GM12878 (cell line): Measurements from ENCODE around the gene NELFB. TPM values are rescaled to one million over a fixed set of nuclear protein-coding genes. Genes with fewer than 3 reads are reported as not detected.

Source experiments
- ATAC-seq: fragments of 200-7000 bp; cut with Tn5 transposase; 3 replicates; pipeline ENCODE4 v1.9.1; 2020; ENCODE audit warnings: mild to moderate bottlenecking, moderate library complexity
- BruUV-seq: library from RNA; stranded (reverse); fragments of 400-500 nt; replicated peaks from 2 replicates; lab custom pipeline; 2021; lab: Mats Ljungman, UMichigan
- CTCF ChIA-PET: fragments of 300-600 bp; sonication (Branson Sonifier 250); formaldehyde crosslinking; extraction: SDS; loops from one replicate; lab custom pipeline; 2021; ENCODE audit warnings: inconsistent platforms; lab: Yijun Ruan, JAX
- POLR2A ChIA-PET: fragments of 350-600 bp; formaldehyde crosslinking; extraction: SDS; loops from one replicate; lab custom pipeline; 2021; ENCODE audit warnings: inconsistent platforms; lab: Charles Lee
- RAD21 ChIA-PET: fragments of 300-600 bp; sonication (Branson Sonifier 250); formaldehyde crosslinking; loops from one replicate; lab custom pipeline; 2023; ENCODE audit warnings: antibody characterized with exemption; ENCODE audit not compliant: unreplicated experiment; lab: Charles Lee
- SMC1A ChIA-PET: fragments of 300-600 bp; sonication (Branson Sonifier 250); formaldehyde crosslinking; loops from one replicate; lab custom pipeline; 2023; ENCODE audit not compliant: unreplicated experiment, uncharacterized antibody; lab: Charles Lee
- DNase-seq: peaks from one replicate; pipeline ENCODE4 v3.0.0-alpha.2; 2011; ENCODE audit warnings: low read depth, low spot score
- FAIRE-seq: peaks from 3 replicates; lab custom pipeline; 2011; peaks lifted over from hg19 to GRCh38; lab: Jason Lieb, UNC
- H2AFZ ChIP-seq: 2 replicates; pipeline ENCODE4 v1.6.0; 2011; ENCODE audit warnings: low read depth, low read length, control low read depth; ENCODE audit not compliant: control insufficient read depth
- H3K27ac ChIP-seq: 2 replicates; pipeline ENCODE4 v1.5.1; 2011; ENCODE audit warnings: control low read depth; ENCODE audit not compliant: control insufficient read depth, insufficient read depth
- H3K27me3 ChIP-seq, 2 experiments: replicated peaks in 1 of 2; 2 replicates each; pipeline versions ENCODE4 v1.6.0 to v1.6.1; 2011; ENCODE audit warnings: low read length in 1 of 2; ENCODE audit not compliant: control insufficient read depth in 2 of 2, insufficient read depth in 2 of 2
- H3K36me3 ChIP-seq, 2 experiments: 2 replicates each; pipeline ENCODE4 v1.5.1; 2011; ENCODE audit warnings: low read length in 1 of 2; ENCODE audit not compliant: control insufficient read depth in 2 of 2, insufficient read depth in 2 of 2
- H3K4me1 ChIP-seq: 2 replicates; pipeline ENCODE4 v1.6.1; 2011; ENCODE audit warnings: mild to moderate bottlenecking, low read length, moderate library complexity, mixed read lengths; ENCODE audit not compliant: control insufficient read depth, insufficient read depth
- H3K4me2 ChIP-seq: 2 replicates; pipeline ENCODE4 v1.6.0; 2011; ENCODE audit warnings: control low read depth; ENCODE audit not compliant: control insufficient read depth, insufficient read depth
- H3K4me3 ChIP-seq: fragments of 200-600 bp; sonication (generic); 2 replicates; pipeline ENCODE4 v1.5.1; 2016
- H3K79me2 ChIP-seq: 2 replicates; pipeline ENCODE4 v1.6.0; 2011; ENCODE audit warnings: low read length; ENCODE audit not compliant: control insufficient read depth, insufficient read depth
- H3K9ac ChIP-seq: 2 replicates; pipeline ENCODE4 v1.8.0; 2011; ENCODE audit warnings: low read length, control low read depth, mixed read lengths; ENCODE audit not compliant: control insufficient read depth, insufficient read depth
- H3K9me3 ChIP-seq: replicated peaks from 3 replicates; pipeline ENCODE4 v1.5.1; 2011; ENCODE audit warnings: mild to moderate bottlenecking, low read length; ENCODE audit not compliant: control insufficient read depth, insufficient read depth
- H4K20me1 ChIP-seq: 2 replicates; pipeline ENCODE4 v1.6.0; 2011; ENCODE audit not compliant: control insufficient read depth, insufficient read depth
- FOXM1 ChIP-seq: IDR thresholded peaks from 2 replicates; pipeline ENCODE4 v1.6.1; 2012; ENCODE audit warnings: low read depth, mild to moderate bottlenecking, inconsistent platforms, low read length, moderate library complexity
- RCOR1 ChIP-seq: conservative IDR thresholded peaks from 2 replicates; pipeline ENCODE4 v1.6.1; 2012; ENCODE audit warnings: low read depth, low read length, improper control_type of control experiment
- SMAD5 ChIP-seq: IDR thresholded peaks from 2 replicates; pipeline ENCODE4 v1.6.1; 2016; ENCODE audit warnings: antibody characterized with exemption, low read depth
- TBL1XR1 ChIP-seq: IDR thresholded peaks from 2 replicates; pipeline ENCODE4 v1.6.1; 2012; ENCODE audit warnings: low read depth, low read length, improper control_type of control experiment
- ZNF24 ChIP-seq: fragments of 450-650 bp; IDR thresholded peaks from 2 replicates; pipeline ENCODE4 v1.6.1; 2017; ENCODE audit warnings: antibody characterized with exemption, mild to moderate bottlenecking
- ZNF622 ChIP-seq: fragments of 450-650 bp; IDR thresholded peaks from 2 replicates; pipeline ENCODE4 v1.6.1; 2017; ENCODE audit warnings: mild to moderate bottlenecking, inconsistent platforms
- WGBS: methylation state at CpG from one replicate; pipeline ENCODE4 v1.1.6; 2016; ENCODE audit warnings: low lambda C conversion rate; ENCODE audit not compliant: insufficient replicate concordance, insufficient coverage; ENCODE audit errors: missing lambda C conversion rate; 5-methylcytosine and 5-hydroxymethylcytosine counted together
- in situ Hi-C: fragments of 300-500 bp; cut with MboI; formaldehyde crosslinking; loops from 9 replicates; pipeline ENCODE4 v1.14.3; 2018; ENCODE audit warnings: mixed read lengths
- intact Hi-C: fragments of 100-400 bp; cut with micrococcal nuclease; formaldehyde crosslinking; loops from one replicate; pipeline ENCODE4 v1.14.2; 2022; ENCODE audit not compliant: unreplicated experiment
- polyA plus RNA-seq, 11 experiments: library from polyadenylated mRNA; depleted of rRNA in 4 of 11; unstranded in 6 of 11; stranded (reverse) in 5 of 11; fragments of >200 nt; fragmentation: Nextera tagmentation in 4 of 11; fragmentation: Illumina TruSeq in 1 of 11; extraction: Ambion mirVana in 4 of 11; extraction: Trizol in 1 of 11; gene quantifications; 1 replicate in 1 of 11; 2 replicates in 10 of 11; pipeline versions ENCODE4 v1.2.1 to v1.2.3, GENCODE V29; 2011 to 2016; ENCODE audit warnings: inconsistent platforms in 2 of 11, missing spikeins in 2 of 11, low read depth in 1 of 11
- total RNA-seq, 4 experiments: library from RNA; depleted of rRNA in 3 of 4; stranded (reverse); fragments of >200 nt in 3 of 4; fragmentation: Illumina TruSeq in 1 of 4; extraction: Trizol in 1 of 4; gene quantifications; 2 replicates each; pipeline versions ENCODE4 v1.2.1 to v1.2.3, GENCODE V29; 2013 to 2021
- TF ChIP-seq, protein P1 (sequence below): fragments of 450-650 bp; IDR thresholded peaks from 2 replicates; pipeline ENCODE4 v1.6.1; 2018; ENCODE audit warnings: borderline replicate concordance, mild to moderate bottlenecking; ENCODE audit not compliant: partially characterized antibody
- TF ChIP-seq, protein P2 (sequence below): fragments of 450-650 bp; formaldehyde crosslinking; IDR thresholded peaks from 2 replicates; pipeline ENCODE4 v1.4.0; 2022; ENCODE audit warnings: mild to moderate bottlenecking, moderate library complexity
- TF ChIP-seq, protein P3 (sequence below): fragments of 450-650 bp; IDR thresholded peaks from 2 replicates; pipeline ENCODE4 v1.6.1; 2016; ENCODE audit warnings: mild to moderate bottlenecking

The NELFB gene
- total and polyA plus RNA-seq, 10 of the 15 experiments (the other 5 are each of a cell fraction or from before 2014, with no cell fraction given), result 0.19 to 63.4 (median 30.9) TPM

DNA sequence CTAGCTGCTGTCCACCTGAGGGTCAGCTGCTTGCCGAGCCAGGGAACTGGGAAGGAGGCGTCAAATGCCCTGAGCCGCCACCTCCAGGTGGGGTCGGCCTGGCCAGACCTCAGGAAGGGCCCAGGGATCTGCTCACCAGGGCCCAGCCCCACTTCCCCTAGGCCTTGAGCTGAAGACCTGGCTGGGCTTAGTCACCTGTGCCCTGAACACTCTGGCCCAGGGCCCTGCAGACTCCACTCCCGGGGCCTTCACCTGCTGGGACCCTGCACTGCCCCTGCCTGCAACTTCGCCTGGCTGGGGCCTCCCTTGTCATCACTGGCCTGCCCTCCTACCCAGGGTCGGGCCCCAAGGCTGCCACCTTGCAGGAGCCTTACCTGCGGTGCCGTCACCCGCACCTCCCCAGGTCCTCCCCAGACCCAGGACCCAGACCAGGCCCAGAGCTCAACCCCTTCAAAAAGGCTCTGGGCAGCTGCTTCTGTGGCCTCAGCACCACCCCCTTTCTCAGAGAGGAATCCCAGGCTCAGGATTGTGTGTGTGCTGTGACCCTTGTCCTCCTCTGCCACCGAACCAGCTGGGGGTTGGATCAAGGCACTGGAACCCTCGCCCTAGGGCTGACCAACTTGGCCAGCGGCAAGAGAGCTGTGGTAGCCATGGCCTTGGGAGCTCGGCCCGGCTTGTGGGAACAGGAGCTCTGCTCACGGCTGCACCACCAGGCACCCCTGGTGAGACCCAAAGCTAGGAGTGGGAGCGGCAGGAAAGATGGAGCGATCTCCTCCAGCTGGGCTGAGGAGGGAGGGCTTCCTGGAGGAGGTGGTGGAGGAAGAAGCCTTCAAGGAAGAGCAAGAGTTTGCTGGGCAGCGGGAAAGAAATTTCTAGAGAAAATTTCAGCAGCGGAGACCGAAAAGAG, 1.2 kb upstream of the NELFB start:
- H3K27ac ChIP-seq, result no peak overlapping the region
- H3K4me1 ChIP-seq, result peaks cover 14% of the 10 kb centered on the region
- H3K79me2 ChIP-seq, result peaks cover 18% of the 10 kb centered on the region
- peaks cover 2 to 5% of the 10 kb centered on the region in 2 experiments; a peak in 3 of 4 replicates for H3K36me3 ChIP-seq
- H3K9me3 ChIP-seq, result no peaks in the 10 kb centered on the region
- SMC1A ChIA-PET, result interaction anchor here (0.9 kb wide), 1 partner anchor 13 kb away, joined by 4 read pairs; the partner anchor contains the start of gene TUBB4B
- CTCF ChIA-PET, result interaction anchor here (0.6 to 1.7 kb wide), 7 partner anchors 11 to 196 kb away, joined by 3 to 7 read pairs (median 3); partner anchors contain the start of genes TOR4A and TUBB4B
- intact Hi-C loops (no loop called here), in situ Hi-C loops (no loop called here)
- no peak for ATAC-seq
- BruUV-seq, result no TSS peak
- no peak overlapping the region for H2AFZ ChIP-seq
- no peak overlapping the region; the same call in 1 of the 2 replicates for H3K9ac ChIP-seq
- no peak for DNase-seq
- POLR2A ChIA-PET, result interaction anchor here (0.8 to 6.2 kb wide), 6 partner anchors 13 to 167 kb away, joined by 3 to 112 read pairs (median 4); partner anchors contain the start of genes MAN1B1 and TUBB4B
- RAD21 ChIA-PET, result interaction anchor here (0.5 to 2.2 kb wide), 7 partner anchors 12 to 164 kb away, joined by 3 to 13 read pairs (median 3); partner anchors contain the start of genes TOR4A and TUBB4B
- 70% methylated on average over 21 of the region's 21 CpGs for WGBS
- TF ChIP-seq, protein P1, sequence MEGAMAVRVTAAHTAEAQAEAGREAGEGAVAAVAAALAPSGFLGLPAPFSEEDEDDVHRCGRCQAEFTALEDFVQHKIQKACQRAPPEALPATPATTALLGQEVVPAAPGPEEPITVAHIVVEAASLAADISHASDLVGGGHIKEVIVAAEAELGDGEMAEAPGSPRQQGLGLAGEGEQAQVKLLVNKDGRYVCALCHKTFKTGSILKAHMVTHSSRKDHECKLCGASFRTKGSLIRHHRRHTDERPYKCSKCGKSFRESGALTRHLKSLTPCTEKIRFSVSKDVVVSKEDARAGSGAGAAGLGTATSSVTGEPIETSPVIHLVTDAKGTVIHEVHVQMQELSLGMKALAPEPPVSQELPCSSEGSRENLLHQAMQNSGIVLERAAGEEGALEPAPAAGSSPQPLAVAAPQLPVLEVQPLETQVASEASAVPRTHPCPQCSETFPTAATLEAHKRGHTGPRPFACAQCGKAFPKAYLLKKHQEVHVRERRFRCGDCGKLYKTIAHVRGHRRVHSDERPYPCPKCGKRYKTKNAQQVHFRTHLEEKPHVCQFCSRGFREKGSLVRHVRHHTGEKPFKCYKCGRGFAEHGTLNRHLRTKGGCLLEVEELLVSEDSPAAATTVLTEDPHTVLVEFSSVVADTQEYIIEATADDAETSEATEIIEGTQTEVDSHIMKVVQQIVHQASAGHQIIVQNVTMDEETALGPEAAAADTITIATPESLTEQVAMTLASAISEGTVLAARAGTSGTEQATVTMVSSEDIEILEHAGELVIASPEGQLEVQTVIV, result no peak
- TF ChIP-seq FOXM1 (no peak), TBL1XR1 (no peak), SMAD5 (no peak), RCOR1 (no peak), ZNF622 (no peak), ZNF24 (no peak)
- TF ChIP-seq, protein P2, sequence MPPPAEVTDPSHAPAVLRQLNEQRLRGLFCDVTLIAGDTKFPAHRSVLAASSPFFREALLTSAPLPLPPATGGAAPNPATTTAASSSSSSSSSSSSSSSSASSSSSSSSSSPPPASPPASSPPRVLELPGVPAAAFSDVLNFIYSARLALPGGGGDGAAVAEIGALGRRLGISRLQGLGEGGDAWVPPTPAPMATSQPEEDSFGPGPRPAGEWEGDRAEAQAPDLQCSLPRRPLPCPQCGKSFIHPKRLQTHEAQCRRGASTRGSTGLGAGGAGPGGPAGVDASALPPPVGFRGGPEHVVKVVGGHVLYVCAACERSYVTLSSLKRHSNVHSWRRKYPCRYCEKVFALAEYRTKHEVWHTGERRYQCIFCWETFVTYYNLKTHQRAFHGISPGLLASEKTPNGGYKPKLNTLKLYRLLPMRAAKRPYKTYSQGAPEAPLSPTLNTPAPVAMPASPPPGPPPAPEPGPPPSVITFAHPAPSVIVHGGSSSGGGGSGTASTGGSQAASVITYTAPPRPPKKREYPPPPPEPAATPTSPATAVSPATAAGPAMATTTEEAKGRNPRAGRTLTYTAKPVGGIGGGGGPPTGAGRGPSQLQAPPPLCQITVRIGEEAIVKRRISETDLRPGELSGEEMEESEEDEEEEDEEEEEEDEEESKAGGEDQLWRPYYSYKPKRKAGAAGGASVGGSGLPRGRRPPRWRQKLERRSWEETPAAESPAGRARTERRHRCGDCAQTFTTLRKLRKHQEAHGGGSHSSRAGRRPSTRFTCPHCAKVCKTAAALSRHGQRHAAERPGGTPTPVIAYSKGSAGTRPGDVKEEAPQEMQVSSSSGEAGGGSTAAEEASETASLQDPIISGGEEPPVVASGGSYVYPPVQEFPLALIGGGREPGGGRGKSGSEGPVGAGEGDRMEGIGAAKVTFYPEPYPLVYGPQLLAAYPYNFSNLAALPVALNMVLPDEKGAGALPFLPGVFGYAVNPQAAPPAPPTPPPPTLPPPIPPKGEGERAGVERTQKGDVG (CRISPR knock-in tag), result no peak
- TF ChIP-seq, protein P3, sequence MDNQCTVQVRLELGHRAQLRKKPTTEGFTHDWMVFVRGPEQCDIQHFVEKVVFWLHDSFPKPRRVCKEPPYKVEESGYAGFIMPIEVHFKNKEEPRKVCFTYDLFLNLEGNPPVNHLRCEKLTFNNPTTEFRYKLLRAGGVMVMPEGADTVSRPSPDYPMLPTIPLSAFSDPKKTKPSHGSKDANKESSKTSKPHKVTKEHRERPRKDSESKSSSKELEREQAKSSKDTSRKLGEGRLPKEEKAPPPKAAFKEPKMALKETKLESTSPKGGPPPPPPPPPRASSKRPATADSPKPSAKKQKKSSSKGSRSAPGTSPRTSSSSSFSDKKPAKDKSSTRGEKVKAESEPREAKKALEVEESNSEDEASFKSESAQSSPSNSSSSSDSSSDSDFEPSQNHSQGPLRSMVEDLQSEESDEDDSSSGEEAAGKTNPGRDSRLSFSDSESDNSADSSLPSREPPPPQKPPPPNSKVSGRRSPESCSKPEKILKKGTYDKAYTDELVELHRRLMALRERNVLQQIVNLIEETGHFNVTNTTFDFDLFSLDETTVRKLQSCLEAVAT, result peak; percentile 92
- no peaks in the 10 kb centered on the region for H3K27me3 ChIP-seq
- peak overlapping the region; percentile 93 for H3K4me3 ChIP-seq
- FAIRE-seq, result no peak
- H3K4me2 ChIP-seq, result peak overlapping the region; percentile 99
- H4K20me1 ChIP-seq, result no peaks in the 10 kb centered on the region
